A549 treated with Mapracorat at 1 μM for 4 hours (cell line): ENCODE data around the gene CDRT4. TPM values are rescaled to one million over a fixed set of nuclear protein-coding genes. Genes with fewer than 3 reads are reported as not detected.

Experiments used
- total RNA-seq: library from RNA; stranded (reverse); fragments of 200-300 nt; extraction: Qiagen RNA extraction; gene quantifications from 5 replicates; pipeline ENCODE4 v1.2.3, GENCODE V29; 2022

CDRT4 gene
- 0.32 to 1.4 TPM (median 0.86 TPM) in 4 of 5 replicates, not detected in the other for total RNA-seq

DNA sequence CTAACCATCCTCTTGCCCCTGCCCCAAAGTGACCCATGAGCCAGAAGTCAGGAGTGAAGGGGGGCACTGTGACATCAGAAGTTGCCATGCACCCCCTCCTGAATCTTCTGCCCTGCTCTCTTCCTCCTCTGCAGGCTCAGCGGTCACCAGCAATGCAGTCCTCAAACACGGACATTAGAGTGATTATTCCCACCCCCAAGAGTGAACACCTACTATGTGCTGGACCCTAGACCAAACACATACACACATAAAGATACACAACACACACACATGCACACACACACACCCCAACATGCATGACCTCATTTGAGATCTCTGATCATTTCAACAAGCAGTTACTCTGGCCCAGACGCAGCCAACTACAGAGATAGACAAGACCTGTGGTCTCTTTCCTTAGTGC, at the start of gene CDRT4:
CDRT4 (minus strand) TSS at position 30 of the 400 bp plus-strand sequence. CDS start 27,383 bp downstream, outside the sequence.

Other genes starting within 250 kb of the CDRT4 start
- 200 to 236 TPM (median 223 TPM) in 5 replicates for gene PMP22, start 202.3 kb downstream of the CDRT4 start, total RNA-seq
- 0.27 to 0.34 TPM (median 0.29 TPM) in 4 of 5 replicates, not detected in the other for gene TEKT3, start 126.0 kb downstream of the CDRT4 start, total RNA-seq
- gene TVP23C, start 95.9 kb upstream of the CDRT4 start, total RNA-seq: 6.9 to 12.6 TPM (median 8.1 TPM) in 5 replicates
- 1.4 to 4.6 TPM (median 2.3 TPM) in 5 replicates for gene FBXW10B, start 152.1 kb upstream of the CDRT4 start, total RNA-seq
- gene TRIM16, start 216.7 kb upstream of the CDRT4 start, total RNA-seq: 190 to 234 TPM (median 203 TPM) in 5 replicates
- 21.8 to 32.4 TPM (median 26.5 TPM) in 5 replicates for gene ZNF286A, start 232.1 kb upstream of the CDRT4 start, total RNA-seq